K562 (cell line): ENCODE results near the gene TUBA1B. TPM values are rescaled to one million over a fixed set of nuclear protein-coding genes. Genes with fewer than 3 reads are reported as not detected.

Experiments
- ARID2 ChIP-seq: fragments of 450-650 bp; IDR thresholded peaks from 2 replicates; pipeline ENCODE4 v1.6.1; 2017; ENCODE audit warnings: antibody characterized with exemption, mild to moderate bottlenecking
- ARNT ChIP-seq, 2 experiments: fragments of 450-650 bp; IDR thresholded peaks; 2 replicates each; pipeline ENCODE4 v1.6.1; 2016; ENCODE audit warnings: mild to moderate bottlenecking in 1 of 2
- BRF1 ChIP-seq: IDR thresholded peaks from 3 replicates; pipeline ENCODE4 v1.6.1; 2011; ENCODE audit warnings: borderline replicate concordance, mild to moderate bottlenecking; ENCODE audit not compliant: insufficient read length; ENCODE audit errors: extremely low read depth
- CHD4 ChIP-seq: fragments of 200-600 bp; sonication (generic); IDR thresholded peaks from 3 replicates; pipeline ENCODE4 v1.6.1; 2012; ENCODE audit warnings: low read depth, mild to moderate bottlenecking, mixed read lengths, low read length, inconsistent platforms; ENCODE audit not compliant: insufficient read depth, insufficient replicate concordance, poor library complexity, severe bottlenecking
- DDX20 ChIP-seq: fragments of 450-650 bp; IDR thresholded peaks from 2 replicates; pipeline ENCODE4 v1.6.1; 2016; ENCODE audit warnings: missing genetic modification characterization, low read depth, mild to moderate bottlenecking, missing compliant biosample characterization, moderate library complexity
- HDGF ChIP-seq: fragments of 450-650 bp; IDR thresholded peaks from 2 replicates; pipeline ENCODE4 v1.6.1; 2016
- MLX ChIP-seq, 2 experiments: fragments of 450-650 bp in 1 of 2; sonication (generic) in 1 of 2; formaldehyde crosslinking; conservative IDR thresholded peaks; 2 replicates each; pipeline versions ENCODE4 v1.4.0 to v1.8.1; 2020 to 2022; ENCODE audit warnings: mild to moderate bottlenecking in 1 of 2, missing genetic modification reagents in 1 of 2
- NBN ChIP-seq: fragments of 450-650 bp; IDR thresholded peaks from 2 replicates; pipeline ENCODE4 v1.6.1; 2016; ENCODE audit warnings: low read depth, mild to moderate bottlenecking
- PCBP2 ChIP-seq: fragments of 200-400 bp; formaldehyde crosslinking; IDR thresholded peaks from 2 replicates; pipeline ENCODE4 v1.6.1; 2018; ENCODE audit warnings: low read length, low read depth, mild to moderate bottlenecking, moderate library complexity; ENCODE audit not compliant: poor library complexity, severe bottlenecking
- POU5F1 ChIP-seq: fragments of 150-350 bp; IDR thresholded peaks from 2 replicates; pipeline ENCODE4 v1.6.1; 2014; ENCODE audit warnings: borderline replicate concordance, low read length, low read depth, mild to moderate bottlenecking; ENCODE audit not compliant: partially characterized antibody
- SMARCE1 ChIP-seq: fragments of 450-650 bp; IDR thresholded peaks from 2 replicates; pipeline ENCODE4 v1.7.1; 2016; ENCODE audit warnings: mild to moderate bottlenecking
- SNIP1 ChIP-seq: fragments of 450-650 bp; IDR thresholded peaks from 2 replicates; pipeline ENCODE4 v1.7.1; 2017; ENCODE audit warnings: low read depth, mild to moderate bottlenecking
- TAF1 ChIP-seq: IDR thresholded peaks from 2 replicates; pipeline ENCODE4 v1.6.1; 2011; ENCODE audit warnings: mild to moderate bottlenecking, low read length, moderate library complexity; ENCODE audit not compliant: insufficient read depth, control insufficient read depth, severe bottlenecking; ENCODE audit errors: extremely low read depth
- VEZF1 ChIP-seq: fragments of 200-800 bp; sonication (Bioruptor generic); IDR thresholded peaks from 2 replicates; pipeline ENCODE4 v1.6.1; 2017; ENCODE audit warnings: missing genetic modification characterization, missing compliant biosample characterization
- YBX1 ChIP-seq: fragments of 450-650 bp; IDR thresholded peaks from 2 replicates; pipeline ENCODE4 v1.7.1; 2016; ENCODE audit warnings: mild to moderate bottlenecking
- ZNF184 ChIP-seq: sonication (generic); formaldehyde crosslinking; IDR thresholded peaks from 2 replicates; pipeline ENCODE4 v1.5.0; 2020; ENCODE audit warnings: missing genetic modification reagents
- ZNF277 ChIP-seq: fragments of 250-450 bp; sonication (Bioruptor Pico); IDR thresholded peaks from 2 replicates; pipeline ENCODE4 v1.8.0; 2022; ENCODE audit warnings: inconsistent platforms, mild to moderate bottlenecking, moderate library complexity, borderline replicate concordance
- ZNF282 ChIP-seq: sonication (generic); formaldehyde crosslinking; IDR thresholded peaks from 2 replicates; pipeline ENCODE4 v1.8.1; 2023; ENCODE audit warnings: missing genetic modification reagents
- ZNF324 ChIP-seq: fragments of 250-450 bp; sonication (Bioruptor Pico); IDR thresholded peaks from 2 replicates; pipeline ENCODE4 v1.4.0; 2020; ENCODE audit warnings: mild to moderate bottlenecking
- ZNF609 ChIP-seq: sonication (generic); formaldehyde crosslinking; IDR thresholded peaks from 2 replicates; pipeline ENCODE4 v1.8.1; 2023; ENCODE audit warnings: missing genetic modification reagents, mild to moderate bottlenecking, borderline replicate concordance
- polyA plus RNA-seq, 8 experiments: library from polyadenylated mRNA; depleted of rRNA in 4 of 8; stranded (reverse) in 5 of 8; unstranded in 3 of 8; fragments of >200 nt; fragmentation: Nextera tagmentation in 2 of 8; fragmentation: Illumina TruSeq in 1 of 8; extraction: Ambion mirVana in 2 of 8; extraction: Trizol in 1 of 8; gene quantifications; 2 replicates each; pipeline versions ENCODE4 v1.2.1 to v1.2.3, GENCODE V29; 2011 to 2014; ENCODE audit warnings: inconsistent platforms in 1 of 8, missing spikeins in 1 of 8
- total RNA-seq, 7 experiments: library from RNA; depleted of rRNA in 6 of 7; stranded (reverse); fragments of >200 nt in 6 of 7; fragmentation: Illumina TruSeq in 2 of 7; extraction: Trizol in 2 of 7; gene quantifications; 2 replicates each; pipeline versions ENCODE4 v1.2.1 to v1.2.3, GENCODE V29; 2011 to 2021; ENCODE audit warnings: low replicate concordance in 1 of 7

TUBA1B gene
- total and polyA plus RNA-seq, 9 of the 15 experiments (the other 6 are each of a cell fraction or from before 2014, with no cell fraction given) = 2,189 to 4,624 (median 2,628) TPM

GRCh38 chr12:49110464-49111155 lies 20.6 kb downstream of the TUBA1B start, which contains the start of gene LMBR1L (continued):
- TF ChIP-seq ZNF609 (no peak), VEZF1 (CRISPR knock-in tag) (peak; percentile 66), POU5F1 (no peak), TAF1 (peak; percentile 69), ZNF277 (CRISPR knock-in tag) (no peak), ARNT (IDR thresholded peaks at IDR 0.05) (no peak), ARID2 (no peak), DDX20 (tag) (no peak), SNIP1 (no peak), ZNF282 (CRISPR knock-in tag) (no peak), NBN (0 out of 2 replicates have a peak, but pooled peaks have one; percentile 52), ZNF184 (CRISPR knock-in tag) (no peak), BRF1 (no peak), MLX (CRISPR knock-in tag; conservative IDR thresholded peaks at IDR 0.05) (no peak), HDGF (no peak), SMARCE1 (no peak), CHD4 (no peak), YBX1 (no peak), PCBP2 (no peak), ZNF324 (CRISPR knock-in tag) (no peak)
